Loucy (cell line): Measurements from ENCODE around the gene SMAD3.

Experiments used
- H2AFZ ChIP-seq: fragments of 200-600 bp; sonication (generic); 2 replicates; pipeline ENCODE4 v1.6.0; 2016; ENCODE audit warnings: antibody characterized with exemption, mild to moderate bottlenecking, low read length, moderate library complexity
- H3F3A ChIP-seq: fragments of 200-600 bp; 2 replicates; pipeline ENCODE4 v1.6.0; 2016; ENCODE audit warnings: antibody characterized with exemption, low read depth, mild to moderate bottlenecking
- H3K27me3 ChIP-seq: fragments of 200-600 bp; sonication (generic); 2 replicates; pipeline ENCODE4 v1.6.1; 2014; ENCODE audit warnings: low read length, mild to moderate bottlenecking; ENCODE audit not compliant: insufficient read depth, poor library complexity, severe bottlenecking
- H3K36me3 ChIP-seq: fragments of 200-600 bp; sonication (generic); 2 replicates; pipeline ENCODE4 v1.6.1; 2016; ENCODE audit warnings: low read length; ENCODE audit not compliant: insufficient read depth
- H3K4me1 ChIP-seq: fragments of 200-600 bp; sonication (generic); 2 replicates; pipeline ENCODE4 v1.5.1; 2014; ENCODE audit warnings: low read length, mild to moderate bottlenecking; ENCODE audit not compliant: insufficient read depth, poor library complexity, severe bottlenecking
- H3K4me2 ChIP-seq: fragments of 200-600 bp; sonication (generic); 2 replicates; pipeline ENCODE4 v1.6.0; 2014; ENCODE audit warnings: antibody characterized with exemption, low read length, low read depth, mild to moderate bottlenecking; ENCODE audit not compliant: poor library complexity, severe bottlenecking
- H3K4me3 ChIP-seq: fragments of 200-600 bp; sonication (generic); 2 replicates; pipeline ENCODE4 v1.5.1; 2014; ENCODE audit warnings: low read length, mild to moderate bottlenecking, mixed read lengths; ENCODE audit not compliant: poor library complexity, severe bottlenecking
- H3K79me2 ChIP-seq: fragments of 200-600 bp; sonication (generic); 2 replicates; pipeline ENCODE4 v1.6.1; 2014; ENCODE audit warnings: low read length; ENCODE audit not compliant: insufficient read depth
- H3K9ac ChIP-seq: fragments of 200-600 bp; sonication (generic); 2 replicates; pipeline ENCODE4 v1.6.0; 2014; ENCODE audit warnings: mild to moderate bottlenecking, low read depth, low read length, moderate library complexity; ENCODE audit not compliant: poor library complexity, severe bottlenecking
- H3K9me2 ChIP-seq: fragments of 200-600 bp; sonication (generic); replicated peaks from 2 replicates; pipeline ENCODE4 v1.6.1; 2016; ENCODE audit warnings: low read depth, low read length, mixed read lengths
- H3K9me3 ChIP-seq: fragments of 200-600 bp; sonication (generic); 2 replicates; pipeline ENCODE4 v1.6.1; 2014; ENCODE audit warnings: mild to moderate bottlenecking, antibody characterized with exemption, low read length, low read depth; ENCODE audit not compliant: insufficient read depth
- H4K20me1 ChIP-seq: fragments of 200-600 bp; sonication (generic); 2 replicates; pipeline ENCODE4 v1.6.0; 2014; ENCODE audit warnings: antibody characterized with exemption, low read length, mild to moderate bottlenecking; ENCODE audit not compliant: insufficient read depth, poor library complexity, severe bottlenecking
- EZH2phosphoT487 ChIP-seq: fragments of 200-600 bp; IDR thresholded peaks from 2 replicates; pipeline ENCODE4 v1.6.1; 2018; ENCODE audit warnings: antibody characterized with exemption, mild to moderate bottlenecking, moderate library complexity, borderline replicate concordance
- TF ChIP-seq, protein P1 (sequence below): fragments of 200-600 bp; sonication (generic); conservative IDR thresholded peaks from 2 replicates; pipeline ENCODE4 v1.5.1; 2014; ENCODE audit warnings: mild to moderate bottlenecking, antibody characterized with exemption, low read length

The SMAD3 gene

GRCh38 chr15:67216859-67217258 lies 151.5 kb downstream of the SMAD3 start:
- H3K9me2 ChIP-seq = no peaks in the 10 kb centered on the region
- H3K4me3 ChIP-seq = no peak overlapping the region
- H3K4me2 ChIP-seq = no peak overlapping the region
- H4K20me1 ChIP-seq = no peaks in the 10 kb centered on the region
- peaks cover 13% of the 10 kb centered on the region; the same call in 1 of the 2 replicates for H3K36me3 ChIP-seq
- H3K9me3 ChIP-seq = no peaks in the 10 kb centered on the region; the same call in 1 of the 2 replicates
- no peak overlapping the region for H3K9ac ChIP-seq
- no peaks in the 10 kb centered on the region for H3K4me1 ChIP-seq
- H2AFZ ChIP-seq = no peak overlapping the region
- H3F3A ChIP-seq = no peaks in the 10 kb centered on the region
- H3K27me3 ChIP-seq = no peaks in the 10 kb centered on the region
- no peaks in the 10 kb centered on the region for H3K79me2 ChIP-seq
- no peak for TF ChIP-seq EZH2phosphoT487
- TF ChIP-seq, protein P1, sequence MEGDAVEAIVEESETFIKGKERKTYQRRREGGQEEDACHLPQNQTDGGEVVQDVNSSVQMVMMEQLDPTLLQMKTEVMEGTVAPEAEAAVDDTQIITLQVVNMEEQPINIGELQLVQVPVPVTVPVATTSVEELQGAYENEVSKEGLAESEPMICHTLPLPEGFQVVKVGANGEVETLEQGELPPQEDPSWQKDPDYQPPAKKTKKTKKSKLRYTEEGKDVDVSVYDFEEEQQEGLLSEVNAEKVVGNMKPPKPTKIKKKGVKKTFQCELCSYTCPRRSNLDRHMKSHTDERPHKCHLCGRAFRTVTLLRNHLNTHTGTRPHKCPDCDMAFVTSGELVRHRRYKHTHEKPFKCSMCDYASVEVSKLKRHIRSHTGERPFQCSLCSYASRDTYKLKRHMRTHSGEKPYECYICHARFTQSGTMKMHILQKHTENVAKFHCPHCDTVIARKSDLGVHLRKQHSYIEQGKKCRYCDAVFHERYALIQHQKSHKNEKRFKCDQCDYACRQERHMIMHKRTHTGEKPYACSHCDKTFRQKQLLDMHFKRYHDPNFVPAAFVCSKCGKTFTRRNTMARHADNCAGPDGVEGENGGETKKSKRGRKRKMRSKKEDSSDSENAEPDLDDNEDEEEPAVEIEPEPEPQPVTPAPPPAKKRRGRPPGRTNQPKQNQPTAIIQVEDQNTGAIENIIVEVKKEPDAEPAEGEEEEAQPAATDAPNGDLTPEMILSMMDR = no peak

GRCh38 chr15:67218428-67218827 lies 153.0 kb downstream of the SMAD3 start:
- Histone ChIP-seq H3K4me3 (no peak overlapping the region), H3K9me3 (no peaks in the 10 kb centered on the region; the same call in 1 of the 2 replicates), H3K9me2 (no peaks in the 10 kb centered on the region), H3K4me1 (no peaks in the 10 kb centered on the region), H3F3A (no peaks in the 10 kb centered on the region), H3K27me3 (no peaks in the 10 kb centered on the region), H3K79me2 (peaks cover 6% of the 10 kb centered on the region; the same call in 1 of the 2 replicates), H2AFZ (no peak overlapping the region), H3K36me3 (peaks cover 13% of the 10 kb centered on the region; the same call in 1 of the 2 replicates), H3K4me2 (no peak overlapping the region), H3K9ac (no peak overlapping the region), H4K20me1 (no peaks in the 10 kb centered on the region)
- TF ChIP-seq EZH2phosphoT487 = no peak
- TF ChIP-seq, protein P1 = no peak

GRCh38 chr15:67219288-67219687 lies 153.9 kb downstream of the SMAD3 start:
- Histone ChIP-seq H3K36me3 (peaks cover 13% of the 10 kb centered on the region; the same call in 1 of the 2 replicates), H3K9ac (no peak overlapping the region), H3K4me2 (no peak overlapping the region), H3F3A (no peaks in the 10 kb centered on the region), H3K4me3 (no peak overlapping the region), H3K9me2 (no peaks in the 10 kb centered on the region), H4K20me1 (no peaks in the 10 kb centered on the region), H2AFZ (no peak overlapping the region), H3K4me1 (no peaks in the 10 kb centered on the region), H3K79me2 (peaks cover 6% of the 10 kb centered on the region; the same call in 1 of the 2 replicates), H3K9me3 (no peaks in the 10 kb centered on the region; the same call in 1 of the 2 replicates), H3K27me3 (no peaks in the 10 kb centered on the region)
- TF ChIP-seq, protein P1 = no peak
- TF ChIP-seq EZH2phosphoT487 = no peak
